Ishikawa (cell line): ENCODE data around the gene TARM1.

Source experiments
- CEBPB ChIP-seq: IDR thresholded peaks from 2 replicates; pipeline ENCODE4 v1.6.1; 2012
- CREB1 ChIP-seq: IDR thresholded peaks from 2 replicates; pipeline ENCODE4 v1.6.1; 2012; ENCODE audit warnings: low read depth
- EGR1 ChIP-seq: IDR thresholded peaks from 2 replicates; pipeline ENCODE4 v1.6.1; 2012
- EP300 ChIP-seq: IDR thresholded peaks from 2 replicates; pipeline ENCODE4 v1.6.1; 2012; ENCODE audit warnings: borderline replicate concordance
- FOXM1 ChIP-seq: IDR thresholded peaks from 2 replicates; pipeline ENCODE4 v1.6.1; 2012; ENCODE audit warnings: low read depth, borderline replicate concordance
- MAX ChIP-seq: IDR thresholded peaks from 2 replicates; pipeline ENCODE4 v1.6.1; 2012
- NFIC ChIP-seq: IDR thresholded peaks from 2 replicates; pipeline ENCODE4 v1.6.1; 2012
- RAD21 ChIP-seq: IDR thresholded peaks from 2 replicates; pipeline ENCODE4 v1.6.1; 2012; ENCODE audit warnings: low read depth
- REST ChIP-seq: IDR thresholded peaks from 2 replicates; pipeline ENCODE4 v1.6.1; 2012; ENCODE audit warnings: low read depth, mild to moderate bottlenecking
- TAF1 ChIP-seq: IDR thresholded peaks from 2 replicates; pipeline ENCODE4 v1.6.1; 2012; ENCODE audit warnings: low read depth, mild to moderate bottlenecking
- TCF12 ChIP-seq: IDR thresholded peaks from 2 replicates; pipeline ENCODE4 v1.6.1; 2012; ENCODE audit warnings: low read depth
- TEAD4 ChIP-seq: IDR thresholded peaks from 2 replicates; pipeline ENCODE4 v1.6.1; 2012
- USF1 ChIP-seq: IDR thresholded peaks from 2 replicates; pipeline ENCODE4 v1.6.1; 2012
- YY1 ChIP-seq: IDR thresholded peaks from 2 replicates; pipeline ENCODE4 v1.6.1; 2012; ENCODE audit warnings: low read depth
- ZBTB7A ChIP-seq: IDR thresholded peaks from 2 replicates; pipeline ENCODE4 v1.6.1; 2012; ENCODE audit warnings: low read depth

TARM1 gene

GRCh38 chr19:54073829-54074228, 7.3 kb downstream of the TARM1 start:
- TF ChIP-seq TCF12 (no peak), REST (no peak), CREB1 (no peak)

- TF ChIP-seq RAD21 (no peak), EP300 (no peak), ZBTB7A (no peak), FOXM1 (no peak), TAF1 (no peak), USF1 (no peak), REST (no peak), TCF12 (no peak), MAX (no peak), YY1 (no peak), CEBPB (no peak), EGR1 (no peak), TEAD4 (no peak)
Observed at GRCh38 chr19:54069470-54069869, 11.7 kb downstream of the TARM1 start.

GRCh38 chr19:54063350-54064116, 17.6 kb downstream of the TARM1 start, which contains the start of gene VSTM1:
Gene VSTM1 (minus strand): TSS chr19:54063897. CDS start chr19:54063777, 120 bp downstream.
- TF ChIP-seq FOXM1 (no peak), CEBPB (no peak), YY1 (no peak), TCF12 (no peak), REST (no peak), TEAD4 (no peak), NFIC (no peak), USF1 (no peak), ZBTB7A (no peak), EGR1 (no peak), EP300 (no peak), TAF1 (no peak), MAX (no peak), RAD21 (no peak), CREB1 (no peak)

- TF ChIP-seq REST (no peak), USF1 (no peak), EGR1 (no peak), YY1 (no peak), NFIC (no peak), CREB1 (no peak), CEBPB (no peak), TCF12 (no peak), FOXM1 (no peak), TAF1 (no peak), RAD21 (no peak), TEAD4 (no peak), ZBTB7A (no peak), MAX (no peak)
Observed at GRCh38 chr19:54062643-54063042, 18.5 kb downstream of the TARM1 start.
